OCI-LY7 (cell line): ENCODE measurements around the gene EPS8L3. TPM values are rescaled to one million over a fixed set of nuclear protein-coding genes. Genes with fewer than 3 reads are reported as not detected.

Experiments
- BruUV-seq: library from RNA; stranded (reverse); fragments of 400-500 nt; replicated peaks from 2 replicates; lab custom pipeline; 2021; lab: Mats Ljungman, UMichigan
- CTCF ChIA-PET: fragments of 300-600 bp; sonication (Branson Sonifier 250); formaldehyde crosslinking; loops from one replicate; lab custom pipeline; 2022; ENCODE audit warnings: antibody characterized with exemption; ENCODE audit not compliant: unreplicated experiment; lab: Charles Lee
- POLR2A ChIA-PET: fragments of 300-600 bp; sonication (Branson Sonifier 250); formaldehyde crosslinking; loops from one replicate; lab custom pipeline; 2022; ENCODE audit warnings: antibody characterized with exemption; lab: Charles Lee
- DNase-seq: peaks from one replicate; pipeline ENCODE4 v3.0.0-alpha.2; 2015; ENCODE audit warnings: low spot score
- H2AFZ ChIP-seq: fragments of 200-600 bp; sonication (generic), shearing (Covaris generic); 2 replicates; pipeline ENCODE4 v1.6.1; 2014; ENCODE audit warnings: mild to moderate bottlenecking, antibody characterized with exemption, low read length, moderate library complexity
- H3K27ac ChIP-seq: fragments of 200-600 bp; sonication (generic); 2 replicates; pipeline ENCODE4 v1.5.1; 2014; ENCODE audit warnings: mixed run types, low read depth, mild to moderate bottlenecking, moderate library complexity, low read length, inconsistent platforms; ENCODE audit not compliant: poor library complexity, severe bottlenecking
- H3K36me3 ChIP-seq: fragments of 200-600 bp; sonication (generic); 2 replicates; pipeline ENCODE4 v1.6.1; 2014; ENCODE audit warnings: mild to moderate bottlenecking, antibody characterized with exemption, low read length, moderate library complexity, mixed read lengths; ENCODE audit not compliant: insufficient read depth
- H3K4me1 ChIP-seq: fragments of 200-600 bp; sonication (generic); 2 replicates; pipeline ENCODE4 v1.5.1; 2014; ENCODE audit warnings: mild to moderate bottlenecking, low read length; ENCODE audit not compliant: insufficient read depth, poor library complexity, severe bottlenecking
- H3K4me2 ChIP-seq: fragments of 200-600 bp; sonication (generic); 2 replicates; pipeline ENCODE4 v1.6.1; 2014; ENCODE audit warnings: mild to moderate bottlenecking, low read length
- H3K4me3 ChIP-seq: fragments of 200-600 bp; sonication (generic); 2 replicates; pipeline ENCODE4 v1.5.1; 2014; ENCODE audit warnings: mild to moderate bottlenecking, low read depth, low read length; ENCODE audit not compliant: poor library complexity, severe bottlenecking
- H3K79me2 ChIP-seq: fragments of 200-600 bp; sonication (generic); 2 replicates; pipeline ENCODE4 v1.6.1; 2016; ENCODE audit warnings: low read depth, mild to moderate bottlenecking, low read length, moderate library complexity, mixed read lengths; ENCODE audit not compliant: insufficient read depth
- H3K9me2 ChIP-seq: fragments of 200-600 bp; sonication (generic); 2 replicates; pipeline ENCODE4 v1.6.1; 2016; ENCODE audit warnings: mild to moderate bottlenecking, low read length, mixed read lengths; ENCODE audit not compliant: insufficient read depth
- H3K9me3 ChIP-seq: fragments of 200-600 bp; sonication (generic); 2 replicates; pipeline ENCODE4 v1.6.1; 2014; ENCODE audit warnings: mild to moderate bottlenecking, mixed run types, low read length, mixed read lengths
- H4K20me1 ChIP-seq: fragments of 200-600 bp; sonication (generic); 2 replicates; pipeline ENCODE4 v1.6.1; 2014; ENCODE audit warnings: mild to moderate bottlenecking, antibody characterized with exemption, low read length, moderate library complexity, mixed read lengths; ENCODE audit not compliant: insufficient read depth
- CTCF ChIP-seq: fragments of 200-600 bp; sonication (generic); conservative IDR thresholded peaks from 2 replicates; pipeline ENCODE4 v1.5.1; 2014; ENCODE audit warnings: mild to moderate bottlenecking, antibody characterized with exemption, low read length, moderate library complexity, mixed read lengths
- EZH2phosphoT487 ChIP-seq: fragments of 200-600 bp; sonication (generic); IDR thresholded peaks from 2 replicates; pipeline ENCODE4 v1.6.1; 2018; ENCODE audit warnings: low read depth, borderline replicate concordance, mild to moderate bottlenecking, mixed run types, antibody characterized with exemption, low read length, moderate library complexity, mixed read lengths
- intact Hi-C: fragments of 100-400 bp; cut with micrococcal nuclease; formaldehyde crosslinking; loops from one replicate; pipeline ENCODE4 v1.10.0; 2022; ENCODE audit not compliant: unreplicated experiment
- total RNA-seq, 2 experiments: library from RNA; depleted of rRNA in 1 of 2; stranded (reverse); fragments of >200 nt in 1 of 2; shearing (Covaris generic) in 1 of 2; gene quantifications; 2 replicates each; pipeline ENCODE4 v1.2.3, GENCODE V29; 2014 to 2022

The EPS8L3 gene
- total RNA-seq, 2 experiments from 2014 or later: not detected

DNA sequence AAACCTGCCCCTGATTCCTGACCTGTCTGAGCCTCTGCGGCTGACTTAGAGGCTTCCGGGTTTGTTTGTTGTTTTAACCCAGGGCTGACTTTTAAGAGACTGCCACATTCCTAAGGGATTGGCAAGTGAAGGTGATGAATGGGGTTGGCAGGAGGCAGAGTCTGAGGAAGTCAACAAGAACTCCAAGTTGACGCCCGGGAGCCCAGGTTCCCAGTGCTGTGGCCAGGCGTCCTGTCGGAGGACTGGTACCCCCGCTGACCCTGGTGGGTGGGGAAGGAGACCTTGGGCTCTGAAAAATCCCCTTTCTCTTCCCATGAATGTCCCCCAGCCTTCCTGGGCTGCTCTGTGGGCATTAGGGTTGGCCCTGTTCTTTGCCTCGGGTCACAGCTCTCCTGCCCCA lies 19.7 kb upstream of the EPS8L3 start:
- no peaks in the 10 kb centered on the region for H3K4me1 ChIP-seq
- no peak overlapping the region for H3K4me3 ChIP-seq
- DNase-seq: no peak
- H3K27ac ChIP-seq: no peak overlapping the region
- H2AFZ ChIP-seq: no peak overlapping the region
- no peaks in the 10 kb centered on the region for H3K36me3 ChIP-seq
- POLR2A ChIA-PET: no interaction called here
- H3K79me2 ChIP-seq: no peaks in the 10 kb centered on the region
- no peaks in the 10 kb centered on the region for H4K20me1 ChIP-seq
- BruUV-seq: no TSS peak
- H3K9me3 ChIP-seq: no peaks in the 10 kb centered on the region
- CTCF ChIA-PET: interaction anchor here (1.6 kb wide), 1 partner anchor 201 kb away, joined by 4 read pairs; the partner anchor contains the start of gene AHCYL1
- intact Hi-C loops: no loop called here
- no peak overlapping the region for H3K4me2 ChIP-seq
- TF ChIP-seq CTCF (no peak), EZH2phosphoT487 (no peak)
- no peaks in the 10 kb centered on the region for H3K9me2 ChIP-seq

GRCh38 chr1:109782927-109783326 lies 19.2 kb upstream of the EPS8L3 start:
- H3K79me2 ChIP-seq: no peaks in the 10 kb centered on the region
- POLR2A ChIA-PET: no interaction called here
- DNase-seq: no peak
- H3K4me2 ChIP-seq: no peak overlapping the region
- BruUV-seq: no TSS peak
- H3K9me3 ChIP-seq: no peaks in the 10 kb centered on the region
- no peaks in the 10 kb centered on the region for H3K36me3 ChIP-seq
- H2AFZ ChIP-seq: no peak overlapping the region
- no peak for TF ChIP-seq EZH2phosphoT487
- no peak for TF ChIP-seq CTCF
- no peaks in the 10 kb centered on the region for H3K9me2 ChIP-seq
- no peak overlapping the region for H3K4me3 ChIP-seq
- intact Hi-C loops: no loop called here
- H4K20me1 ChIP-seq: no peaks in the 10 kb centered on the region
- CTCF ChIA-PET: interaction anchor here (1.6 kb wide), 1 partner anchor 202 kb away, joined by 4 read pairs; the partner anchor contains the start of gene AHCYL1
- no peaks in the 10 kb centered on the region for H3K4me1 ChIP-seq
- no peak overlapping the region for H3K27ac ChIP-seq

GRCh38 chr1:109782514-109782913 lies 18.8 kb upstream of the EPS8L3 start:
- ChIA-PET CTCF (no interaction called here), POLR2A (no interaction called here)
- BruUV-seq: no TSS peak
- Histone ChIP-seq H3K9me2 (no peaks in the 10 kb centered on the region), H3K4me2 (no peak overlapping the region), H3K4me1 (no peaks in the 10 kb centered on the region), H3K36me3 (no peaks in the 10 kb centered on the region), H4K20me1 (no peaks in the 10 kb centered on the region), H2AFZ (no peak overlapping the region), H3K4me3 (no peak overlapping the region), H3K79me2 (no peaks in the 10 kb centered on the region), H3K27ac (no peak overlapping the region), H3K9me3 (no peaks in the 10 kb centered on the region)
- DNase-seq: no peak
- no peak for TF ChIP-seq CTCF
- no peak for TF ChIP-seq EZH2phosphoT487
- intact Hi-C loops: no loop called here
